Omental fat pad (tissue), 4 donors: ENCODE results near the gene TKT. TPM values are rescaled to one million over a fixed set of nuclear protein-coding genes. Genes with fewer than 3 reads are reported as not detected.

Experiments
- ATAC-seq: fragments of 150-250 bp; one replicate; pipeline ENCODE4 v1.9.1; 2016; ENCODE audit warnings: mild to moderate bottlenecking, moderate library complexity; ENCODE audit not compliant: low FRiP score
- DNase-seq: peaks from one replicate; pipeline ENCODE4 v3.0.0-alpha.2; 2019; ENCODE audit warnings: low spot score
- CTCF ChIP-seq, 3 donors: fragments of 450-650 bp; IDR thresholded peaks; one replicate each; pipeline ENCODE4 v1.5.1; 2016 to 2017; ENCODE audit warnings: antibody characterized with exemption in 3 of 3, mild to moderate bottlenecking in 3 of 3, moderate library complexity in 2 of 3
- total RNA-seq, 4 donors: library from RNA; depleted of rRNA; stranded (reverse); fragments of >200 nt; gene quantifications; one replicate each; pipeline ENCODE4 v1.1.0, GENCODE V29; 2016

TKT gene
- total RNA-seq, 4 donors from 2014 or later: 187 to 325 (median 254) TPM

- no peak for TF ChIP-seq CTCF (IDR thresholded peaks at IDR 0.05)
- ATAC-seq (no peak), DNase-seq (no peak)
Observed at GRCh38 chr3:53229606-53230005, 26.2 kb downstream of the TKT start.

GRCh38 chr3:53229171-53229570, 26.7 kb downstream of the TKT start:
- DNase-seq: no peak
- TF ChIP-seq CTCF (IDR thresholded peaks at IDR 0.05): no peak
- no peak for ATAC-seq

GRCh38 chr3:53227993-53228885, 27.6 kb downstream of the TKT start:
- ATAC-seq: no peak
- no peak for TF ChIP-seq CTCF (IDR thresholded peaks at IDR 0.05)
- no peak for DNase-seq

- no peak for DNase-seq
- TF ChIP-seq CTCF (IDR thresholded peaks at IDR 0.05): no peak
- no peak for ATAC-seq
Observed at GRCh38 chr3:53226841-53227407, 28.9 kb downstream of the TKT start.

GRCh38 chr3:53226142-53226840, 29.5 kb downstream of the TKT start:
- TF ChIP-seq CTCF (IDR thresholded peaks at IDR 0.05): no peak
- ATAC-seq (no peak), DNase-seq (no peak)

GRCh38 chr3:53225651-53226050, 30.2 kb downstream of the TKT start:
- ATAC-seq (no peak), DNase-seq (no peak)
- TF ChIP-seq CTCF (IDR thresholded peaks at IDR 0.05): no peak
